B cell (primary cell): ENCODE data around the gene CRY1. TPM values are rescaled to one million over a fixed set of nuclear protein-coding genes. Genes with fewer than 3 reads are reported as not detected.

Experiments used
- ATAC-seq: fragments of 200-7000 bp; cut with Tn5 transposase; one replicate; pipeline ENCODE4 v1.10.0; 2021; ENCODE audit warnings: low read depth, mild to moderate bottlenecking, moderate number of reproducible peaks, moderate library complexity
- CTCF ChIA-PET: fragments of 350-600 bp; sonication (Branson Sonifier 250); formaldehyde crosslinking; loops from one replicate; lab custom pipeline; 2021; ENCODE audit warnings: antibody characterized with exemption, inconsistent platforms; lab: Charles Lee
- POLR2A ChIA-PET: fragments of 350-600 bp; sonication (Branson Sonifier 250); formaldehyde crosslinking; loops from one replicate; lab custom pipeline; 2021; ENCODE audit warnings: antibody characterized with exemption; lab: Charles Lee
- DNase-seq: peaks from one replicate; pipeline ENCODE4 v3.0.0; 2013
- H2AFZ ChIP-seq: 2 replicates; pipeline ENCODE4 v1.6.1; 2012; ENCODE audit warnings: mild to moderate bottlenecking, low read depth, low read length; ENCODE audit not compliant: insufficient read depth, poor library complexity, severe bottlenecking
- H3K27ac ChIP-seq, 2 donors: 1 replicate in 1 of 2; 2 replicates in 1 of 2; pipeline ENCODE4 v1.5.1; 2012 to 2013; ENCODE audit warnings: low read length in 2 of 2, mild to moderate bottlenecking in 2 of 2, moderate library complexity in 1 of 2
- H3K27me3 ChIP-seq, 4 experiments: fragments of 200-600 bp in 1 of 4; sonication (generic) in 1 of 4; replicated peaks in 1 of 4; 1 replicate in 2 of 4; 2 replicates in 2 of 4; pipeline versions ENCODE4 v1.6.1 to v1.7.0; 2013 to 2016; ENCODE audit warnings: low read length in 3 of 4, mild to moderate bottlenecking in 2 of 4, mixed read lengths in 1 of 4, moderate library complexity in 1 of 4; ENCODE audit not compliant: insufficient read depth in 4 of 4, control insufficient read depth in 3 of 4; ENCODE audit errors: control extremely low read depth in 1 of 4
- H3K36me3 ChIP-seq, 2 experiments: replicated peaks in 1 of 2; 1 replicate in 1 of 2; 2 replicates in 1 of 2; pipeline versions ENCODE4 v1.6.1 to v1.7.1; 2013; ENCODE audit warnings: low read length in 1 of 2; ENCODE audit not compliant: insufficient read depth in 2 of 2, control insufficient read depth in 1 of 2; ENCODE audit errors: control extremely low read depth in 1 of 2, extremely low read depth in 1 of 2
- H3K4me1 ChIP-seq, 2 donors: fragments of 200-600 bp in 1 of 2; sonication (generic) in 1 of 2; 1 replicate in 1 of 2; 2 replicates in 1 of 2; pipeline versions ENCODE4 v1.5.1 to v1.6.1; 2013 to 2017; ENCODE audit warnings: low read length in 2 of 2; ENCODE audit not compliant: control insufficient read depth in 2 of 2, insufficient read depth in 2 of 2
- H3K4me2 ChIP-seq: replicated peaks from 2 replicates; pipeline ENCODE3; 2012; ENCODE audit warnings: mild to moderate bottlenecking, low read depth, low read length; ENCODE audit not compliant: poor library complexity, severe bottlenecking
- H3K4me3 ChIP-seq, 5 experiments: fragments of 200-600 bp in 1 of 5; sonication (generic) in 1 of 5; 1 replicate in 3 of 5; 2 replicates in 2 of 5; pipeline versions ENCODE4 v1.5.1 to v1.7.0; 2011 to 2016; ENCODE audit warnings: low read length in 4 of 5, mild to moderate bottlenecking in 4 of 5, low read depth in 2 of 5, control low read depth in 1 of 5, moderate library complexity in 1 of 5; ENCODE audit not compliant: insufficient read depth in 1 of 5; ENCODE audit errors: control extremely low read depth in 1 of 5, extremely low read depth in 1 of 5
- H3K79me2 ChIP-seq: fragments of 200-600 bp; sonication (generic); one replicate; pipeline ENCODE4 v1.6.0; 2016; ENCODE audit warnings: low read length; ENCODE audit not compliant: control insufficient read depth, insufficient read depth
- H3K9ac ChIP-seq: fragments of 200-600 bp; sonication (generic); 2 replicates; pipeline ENCODE4 v1.6.1; 2017; ENCODE audit warnings: mild to moderate bottlenecking, low read length, moderate library complexity
- H3K9me3 ChIP-seq, 3 donors: one replicate each; pipeline versions ENCODE4 v1.6.1 to v1.7.1; 2013; ENCODE audit warnings: low read length in 2 of 3; ENCODE audit not compliant: control insufficient read depth in 2 of 3, insufficient read depth in 1 of 3; ENCODE audit errors: control extremely low read depth in 1 of 3
- H4K20me1 ChIP-seq: 2 replicates; pipeline ENCODE4 v1.6.0; 2012; ENCODE audit warnings: mild to moderate bottlenecking, low read length; ENCODE audit not compliant: insufficient read depth, control insufficient read depth, poor library complexity, severe bottlenecking
- H3K27ac Mint-ChIP-seq: one replicate; pipeline ENCODE4 v1.8.0; 2021; ENCODE audit warnings: mixed read lengths
- H3K27me3 Mint-ChIP-seq: one replicate; pipeline ENCODE4 v1.8.0; 2021; ENCODE audit warnings: mixed read lengths
- H3K4me1 Mint-ChIP-seq: one replicate; pipeline ENCODE4 v1.8.0; 2021; ENCODE audit warnings: mixed read lengths
- H3K4me3 Mint-ChIP-seq: one replicate; pipeline ENCODE4 v1.8.0; 2021; ENCODE audit warnings: mixed read lengths
- H3K9me3 Mint-ChIP-seq: one replicate; pipeline ENCODE4 v1.8.0; 2022; ENCODE audit warnings: mixed read lengths; ENCODE audit not compliant: insufficient read depth
- EZH2 ChIP-seq: IDR thresholded peaks from 2 replicates; pipeline ENCODE4 v1.6.1; 2012; ENCODE audit warnings: borderline replicate concordance, low read depth, mild to moderate bottlenecking, moderate library complexity, low read length; ENCODE audit not compliant: insufficient read depth, poor library complexity, severe bottlenecking
- WGBS: methylation state at CpG from one replicate; pipeline ENCODE4 v1.1.5; 2013; ENCODE audit warnings: missing lambda C conversion rate; ENCODE audit not compliant: insufficient coverage; 5-methylcytosine and 5-hydroxymethylcytosine counted together
- intact Hi-C: fragments of 100-400 bp; cut with micrococcal nuclease; formaldehyde crosslinking; loops from one replicate; pipeline ENCODE4 v1.10.0; 2022
- polyA plus RNA-seq: library from polyadenylated mRNA; depleted of rRNA; stranded (reverse); fragments of >200 nt; gene quantifications from 2 replicates; pipeline ENCODE4 v1.2.3, GENCODE V29; 2012
- total RNA-seq, 2 donors: library from RNA; stranded (reverse); fragments of 120-200 nt in 1 of 2; gene quantifications; 1 replicate in 1 of 2; 2 replicates in 1 of 2; pipeline versions ENCODE4 v1.2.3 to v1.2.4, GENCODE V29; 2013 to 2022
- TF ChIP-seq, protein P1 (sequence below): fragments of 200-600 bp; IDR thresholded peaks from one replicate; pipeline ENCODE4 v1.8.0; 2022; ENCODE audit warnings: antibody characterized with exemption, mild to moderate bottlenecking

CRY1 gene
- total and polyA plus RNA-seq, 2 donors (not counting 1 experiment from before 2014, with no cell fraction given) = 2.4 to 8.8 TPM

- Histone ChIP-seq H3K9me3 (no peaks in the 10 kb centered on the region), H4K20me1 (no peaks in the 10 kb centered on the region), H3K4me3 (no peak overlapping the region), H3K79me2 (no peaks in the 10 kb centered on the region), H3K4me1 (no peaks in the 10 kb centered on the region), H3K4me2 (no peak overlapping the region), H2AFZ (no peak overlapping the region), H3K9ac (no peak overlapping the region), H3K27ac (no peak overlapping the region), H3K36me3 (no peaks in the 10 kb centered on the region), H3K27me3 (peaks cover 0 to 7% (median 6%) of the 10 kb centered on the region in 4 experiments)
- Mint-ChIP-seq H3K9me3 (no peaks in the 10 kb centered on the region), H3K4me1 (no peaks in the 10 kb centered on the region), H3K27ac (no peak overlapping the region), H3K4me3 (no peak overlapping the region), H3K27me3 (peaks cover 42% of the 10 kb centered on the region)
- ATAC-seq (no peak), DNase-seq (no peak)
- TF ChIP-seq, protein P1, sequence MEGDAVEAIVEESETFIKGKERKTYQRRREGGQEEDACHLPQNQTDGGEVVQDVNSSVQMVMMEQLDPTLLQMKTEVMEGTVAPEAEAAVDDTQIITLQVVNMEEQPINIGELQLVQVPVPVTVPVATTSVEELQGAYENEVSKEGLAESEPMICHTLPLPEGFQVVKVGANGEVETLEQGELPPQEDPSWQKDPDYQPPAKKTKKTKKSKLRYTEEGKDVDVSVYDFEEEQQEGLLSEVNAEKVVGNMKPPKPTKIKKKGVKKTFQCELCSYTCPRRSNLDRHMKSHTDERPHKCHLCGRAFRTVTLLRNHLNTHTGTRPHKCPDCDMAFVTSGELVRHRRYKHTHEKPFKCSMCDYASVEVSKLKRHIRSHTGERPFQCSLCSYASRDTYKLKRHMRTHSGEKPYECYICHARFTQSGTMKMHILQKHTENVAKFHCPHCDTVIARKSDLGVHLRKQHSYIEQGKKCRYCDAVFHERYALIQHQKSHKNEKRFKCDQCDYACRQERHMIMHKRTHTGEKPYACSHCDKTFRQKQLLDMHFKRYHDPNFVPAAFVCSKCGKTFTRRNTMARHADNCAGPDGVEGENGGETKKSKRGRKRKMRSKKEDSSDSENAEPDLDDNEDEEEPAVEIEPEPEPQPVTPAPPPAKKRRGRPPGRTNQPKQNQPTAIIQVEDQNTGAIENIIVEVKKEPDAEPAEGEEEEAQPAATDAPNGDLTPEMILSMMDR = no peak
- TF ChIP-seq EZH2 = no peak
- ChIA-PET CTCF (interaction anchor here (0.6 to 2.2 kb wide), 19 partner anchors 9 to 748 kb away, joined by 3 to 27 read pairs (median 4); partner anchors contain the start of gene CRY1), POLR2A (no interaction called here)
- WGBS = no CpG with 5 or more reads among the region's 1 CpG
- intact Hi-C loops = no loop called here
Measured at GRCh38 chr12:107105410-107105703, 12.0 kb upstream of the CRY1 start.

GRCh38 chr12:107103516-107103915, 10.2 kb upstream of the CRY1 start:
- no peak overlapping the region for H3K4me2 ChIP-seq
- peaks cover 48% of the 10 kb centered on the region for H3K27me3 Mint-ChIP-seq
- no peak overlapping the region for H3K27ac Mint-ChIP-seq
- no peak overlapping the region for H3K4me3 Mint-ChIP-seq
- no peak overlapping the region for H3K4me3 ChIP-seq
- no peak for DNase-seq
- CTCF ChIA-PET = interaction anchor here (2.0 to 2.2 kb wide), 2 partner anchors 9 to 12 kb away, joined by 6 to 27 read pairs; partner anchors contain the start of gene CRY1
- no peaks in the 10 kb centered on the region for H3K36me3 ChIP-seq
- no peaks in the 10 kb centered on the region for H3K9me3 ChIP-seq
- intact Hi-C loops = no loop called here
- no peak overlapping the region for H3K9ac ChIP-seq
- H3K9me3 Mint-ChIP-seq = no peaks in the 10 kb centered on the region
- H4K20me1 ChIP-seq = no peaks in the 10 kb centered on the region
- no peak overlapping the region for H3K27ac ChIP-seq
- POLR2A ChIA-PET = no interaction called here
- peaks cover 0 to 10% (median 6%) of the 10 kb centered on the region in 4 experiments for H3K27me3 ChIP-seq
- no peak overlapping the region for H2AFZ ChIP-seq
- no peak for TF ChIP-seq EZH2
- TF ChIP-seq, protein P1 = no peak
- no peaks in the 10 kb centered on the region for H3K4me1 Mint-ChIP-seq
- no peaks in the 10 kb centered on the region for H3K79me2 ChIP-seq
- no peaks in the 10 kb centered on the region for H3K4me1 ChIP-seq
- no peak for ATAC-seq
